K562 (cell line): ENCODE measurements around the gene IGLL1. TPM values are rescaled to one million over a fixed set of nuclear protein-coding genes. Genes with fewer than 3 reads are reported as not detected.
A peak's percentile ranks its signal among the peaks of the same experiment; 100 is the strongest.

Source experiments
- CXXC5 ChIP-seq: fragments of 250-450 bp; sonication (Bioruptor Pico); IDR thresholded peaks from 2 replicates; pipeline ENCODE4 v1.8.0; 2022; ENCODE audit warnings: inconsistent platforms, mild to moderate bottlenecking, moderate library complexity
- E2F4 ChIP-seq: sonication (generic); formaldehyde crosslinking; IDR thresholded peaks from 2 replicates; pipeline ENCODE4 v1.8.0; 2022; ENCODE audit warnings: mild to moderate bottlenecking, low read depth, missing genetic modification reagents
- PTRF ChIP-seq: fragments of 450-650 bp; IDR thresholded peaks from 2 replicates; pipeline ENCODE4 v1.6.1; 2016; ENCODE audit warnings: mild to moderate bottlenecking, missing genetic modification characterization, missing compliant biosample characterization
- TEAD1 ChIP-seq, 2 experiments: fragments of 450-650 bp in 1 of 2; sonication (generic) in 1 of 2; formaldehyde crosslinking; IDR thresholded peaks; 2 replicates each; pipeline versions ENCODE4 v1.4.0 to v1.8.0; 2020 to 2022; ENCODE audit warnings: mild to moderate bottlenecking in 2 of 2, missing genetic modification reagents in 1 of 2
- ZNF282 ChIP-seq: sonication (generic); formaldehyde crosslinking; IDR thresholded peaks from 2 replicates; pipeline ENCODE4 v1.8.1; 2023; ENCODE audit warnings: missing genetic modification reagents
- ZNF311 ChIP-seq: fragments of 250-450 bp; sonication (Bioruptor Pico); IDR thresholded peaks from 2 replicates; pipeline ENCODE4 v1.4.0; 2020; ENCODE audit warnings: mild to moderate bottlenecking, moderate library complexity
- polyA plus RNA-seq, 8 experiments: library from polyadenylated mRNA; depleted of rRNA in 4 of 8; stranded (reverse) in 5 of 8; unstranded in 3 of 8; fragments of >200 nt; fragmentation: Nextera tagmentation in 2 of 8; fragmentation: Illumina TruSeq in 1 of 8; extraction: Ambion mirVana in 2 of 8; extraction: Trizol in 1 of 8; gene quantifications; 2 replicates each; pipeline versions ENCODE4 v1.2.1 to v1.2.3, GENCODE V29; 2011 to 2014; ENCODE audit warnings: inconsistent platforms in 1 of 8, missing spikeins in 1 of 8
- total RNA-seq, 7 experiments: library from RNA; depleted of rRNA in 6 of 7; stranded (reverse); fragments of >200 nt in 6 of 7; fragmentation: Illumina TruSeq in 2 of 7; extraction: Trizol in 2 of 7; gene quantifications; 2 replicates each; pipeline versions ENCODE4 v1.2.1 to v1.2.3, GENCODE V29; 2011 to 2021; ENCODE audit warnings: low replicate concordance in 1 of 7
- TF ChIP-seq, protein P1 (sequence below): fragments of 250-450 bp; sonication (Bioruptor Pico); IDR thresholded peaks from 2 replicates; pipeline ENCODE4 v1.8.0; 2022; ENCODE audit warnings: moderate library complexity, mild to moderate bottlenecking, inconsistent platforms
- TF ChIP-seq, protein P2 (sequence below): fragments of 450-650 bp; formaldehyde crosslinking; IDR thresholded peaks from 2 replicates; pipeline ENCODE4 v1.4.0; 2020; ENCODE audit warnings: mild to moderate bottlenecking, moderate library complexity
- TF ChIP-seq, protein P3 (sequence below), 2 experiments: fragments of 200-800 bp in 1 of 2; sonication (Bioruptor generic) in 1 of 2; sonication (generic) in 1 of 2; formaldehyde crosslinking in 1 of 2; IDR thresholded peaks in 1 of 2; conservative IDR thresholded peaks in 1 of 2; 2 replicates each; pipeline versions ENCODE4 v1.5.0 to v1.6.1; 2016 to 2020; ENCODE audit warnings: missing compliant biosample characterization in 1 of 2, missing genetic modification characterization in 1 of 2, missing genetic modification reagents in 1 of 2

IGLL1 gene
- total and polyA plus RNA-seq, 9 of the 15 experiments (the other 6 are each of a cell fraction or from before 2014, with no cell fraction given) = 0.10 to 0.32 (median 0.20) TPM; not detected in 6

GRCh38 chr22:23533328-23533762 lies 46.7 kb downstream of the IGLL1 start (continued):
- TF ChIP-seq, protein P1, sequence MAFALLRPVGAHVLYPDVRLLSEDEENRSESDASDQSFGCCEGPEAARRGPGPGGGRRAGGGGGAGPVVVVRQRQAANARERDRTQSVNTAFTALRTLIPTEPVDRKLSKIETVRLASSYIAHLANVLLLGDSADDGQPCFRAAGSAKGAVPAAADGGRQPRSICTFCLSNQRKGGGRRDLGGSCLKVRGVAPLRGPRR (CRISPR knock-in tag) = no peak
- TF ChIP-seq, protein P2, sequence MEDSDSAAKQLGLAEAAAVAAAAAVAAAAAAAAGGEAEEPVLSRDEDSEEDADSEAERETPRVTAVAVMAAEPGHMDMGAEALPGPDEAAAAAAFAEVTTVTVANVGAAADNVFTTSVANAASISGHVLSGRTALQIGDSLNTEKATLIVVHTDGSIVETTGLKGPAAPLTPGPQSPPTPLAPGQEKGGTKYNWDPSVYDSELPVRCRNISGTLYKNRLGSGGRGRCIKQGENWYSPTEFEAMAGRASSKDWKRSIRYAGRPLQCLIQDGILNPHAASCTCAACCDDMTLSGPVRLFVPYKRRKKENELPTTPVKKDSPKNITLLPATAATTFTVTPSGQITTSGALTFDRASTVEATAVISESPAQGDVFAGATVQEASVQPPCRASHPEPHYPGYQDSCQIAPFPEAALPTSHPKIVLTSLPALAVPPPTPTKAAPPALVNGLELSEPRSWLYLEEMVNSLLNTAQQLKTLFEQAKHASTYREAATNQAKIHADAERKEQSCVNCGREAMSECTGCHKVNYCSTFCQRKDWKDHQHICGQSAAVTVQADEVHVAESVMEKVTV (CRISPR knock-in tag) = no peak
- TF ChIP-seq TEAD1 (CRISPR knock-in tag; IDR thresholded peaks at IDR 0.05) (no peak), PTRF (tag) (0 out of 2 replicates have a peak, but pooled peaks have one; percentile 41), ZNF282 (CRISPR knock-in tag) (no peak), CXXC5 (CRISPR knock-in tag) (peak; percentile 19; the same call in 1 of the 2 replicates), ZNF311 (CRISPR knock-in tag) (peak; percentile 71; the same call in 1 of the 2 replicates), E2F4 (CRISPR knock-in tag) (no peak)
- TF ChIP-seq, protein P3, sequence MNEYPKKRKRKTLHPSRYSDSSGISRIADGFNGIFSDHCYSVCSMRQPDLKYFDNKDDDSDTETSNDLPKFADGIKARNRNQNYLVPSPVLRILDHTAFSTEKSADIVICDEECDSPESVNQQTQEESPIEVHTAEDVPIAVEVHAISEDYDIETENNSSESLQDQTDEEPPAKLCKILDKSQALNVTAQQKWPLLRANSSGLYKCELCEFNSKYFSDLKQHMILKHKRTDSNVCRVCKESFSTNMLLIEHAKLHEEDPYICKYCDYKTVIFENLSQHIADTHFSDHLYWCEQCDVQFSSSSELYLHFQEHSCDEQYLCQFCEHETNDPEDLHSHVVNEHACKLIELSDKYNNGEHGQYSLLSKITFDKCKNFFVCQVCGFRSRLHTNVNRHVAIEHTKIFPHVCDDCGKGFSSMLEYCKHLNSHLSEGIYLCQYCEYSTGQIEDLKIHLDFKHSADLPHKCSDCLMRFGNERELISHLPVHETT (CRISPR knock-in tag; conservative IDR thresholded peaks at IDR 0.05 in 1 of 2, IDR thresholded peaks at IDR 0.05 in 1 of 2) = peak in 1 of 2 experiments; percentile 53; a peak in 1 of 4 replicates
